ENCODE data around the gene LMO3.

GRCh38 chr12:16594797-16595196, 11.2 kb downstream of the LMO3 start:
- TF ChIP-seq CTCF (conservative IDR thresholded peaks at IDR 0.05; ENCODE audit: low read length) (no peak), EZH2phosphoT487 (IDR thresholded peaks at IDR 0.05; ENCODE audit: borderline replicate concordance) (no peak)

All from Loucy (cell line).